ENCODE measurements around the gene MTOR. TPM values are rescaled to one million over a fixed set of nuclear protein-coding genes. Genes with fewer than 3 reads are reported as not detected.
"Not testable (repeated sequence)": the region's sequence is repeated elsewhere in the genome, so short reads cannot be mapped to it uniquely, and the experiment has no call there.

Gene MTOR
- total and polyA plus RNA-seq, 5 experiments from 2014 or later, result 3.5 to 45.9 (median 7.2) TPM

DNA sequence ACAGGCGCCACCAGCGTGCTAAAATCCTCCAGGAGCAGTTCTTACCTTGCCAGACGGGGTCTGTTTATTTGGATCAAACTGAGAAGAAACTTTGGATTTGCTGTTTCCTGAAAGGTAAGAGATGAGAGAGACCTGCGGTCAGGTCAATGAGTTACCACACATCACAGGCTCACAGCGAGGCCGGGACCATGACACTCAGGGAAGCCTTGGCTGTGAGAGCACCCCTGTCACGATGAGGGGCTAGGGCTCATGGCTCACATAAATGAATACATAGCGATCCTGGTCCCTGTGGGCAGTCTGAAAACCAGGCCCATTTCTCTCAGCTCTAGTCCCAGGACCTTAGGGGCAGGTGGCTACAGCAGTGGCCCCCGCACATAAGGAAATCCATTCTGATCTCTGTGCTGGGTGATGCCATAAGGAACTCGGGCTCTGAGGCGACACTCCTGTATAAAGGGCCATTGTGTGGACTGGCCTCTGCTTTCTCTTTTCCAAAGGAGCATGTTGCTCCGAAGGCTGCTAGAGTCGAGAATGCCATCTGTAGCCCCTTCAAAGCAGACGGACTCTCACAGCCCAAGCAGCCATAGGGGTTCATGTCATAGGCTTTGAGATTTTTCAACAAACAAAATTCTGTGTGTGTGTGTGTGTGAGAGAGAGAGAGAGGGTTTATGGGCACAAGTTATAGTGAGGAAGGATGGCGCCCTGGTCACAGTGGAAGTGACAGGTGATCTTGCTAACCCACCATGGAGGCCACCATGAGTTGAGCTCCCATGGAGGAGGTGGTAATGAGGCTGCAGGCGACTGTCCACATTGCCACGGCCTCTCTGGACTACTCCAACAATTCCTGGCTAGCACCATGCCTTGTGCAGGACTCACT, 193.5 kb downstream of the MTOR start:
- peak in 1 of 10 donors; percentile 9 for DNase-seq
- Mint-ChIP-seq H3K4me3 (no peak overlapping the region), H3K27ac (peak overlapping the region in 3 of 10 donors; percentile 18 to 68 (median 32)), H3K4me1 (peaks cover 0 to 9% (median 5%) of the 10 kb centered on the region in 4 donors), H3K9me3 (no peaks in the 10 kb centered on the region), H3K36me3 (peaks cover 0 to 72% (median 26%) of the 10 kb centered on the region in 3 donors), H3K27me3 (no peaks in the 10 kb centered on the region)
- POLR2A ChIA-PET, result interaction anchor here (0.6 to 1.0 kb wide), 2 partner anchors 8 to 68 kb away, joined by 3 read pairs; no protein-coding TSS in a partner anchor
- ATAC-seq, result no peak

DNA sequence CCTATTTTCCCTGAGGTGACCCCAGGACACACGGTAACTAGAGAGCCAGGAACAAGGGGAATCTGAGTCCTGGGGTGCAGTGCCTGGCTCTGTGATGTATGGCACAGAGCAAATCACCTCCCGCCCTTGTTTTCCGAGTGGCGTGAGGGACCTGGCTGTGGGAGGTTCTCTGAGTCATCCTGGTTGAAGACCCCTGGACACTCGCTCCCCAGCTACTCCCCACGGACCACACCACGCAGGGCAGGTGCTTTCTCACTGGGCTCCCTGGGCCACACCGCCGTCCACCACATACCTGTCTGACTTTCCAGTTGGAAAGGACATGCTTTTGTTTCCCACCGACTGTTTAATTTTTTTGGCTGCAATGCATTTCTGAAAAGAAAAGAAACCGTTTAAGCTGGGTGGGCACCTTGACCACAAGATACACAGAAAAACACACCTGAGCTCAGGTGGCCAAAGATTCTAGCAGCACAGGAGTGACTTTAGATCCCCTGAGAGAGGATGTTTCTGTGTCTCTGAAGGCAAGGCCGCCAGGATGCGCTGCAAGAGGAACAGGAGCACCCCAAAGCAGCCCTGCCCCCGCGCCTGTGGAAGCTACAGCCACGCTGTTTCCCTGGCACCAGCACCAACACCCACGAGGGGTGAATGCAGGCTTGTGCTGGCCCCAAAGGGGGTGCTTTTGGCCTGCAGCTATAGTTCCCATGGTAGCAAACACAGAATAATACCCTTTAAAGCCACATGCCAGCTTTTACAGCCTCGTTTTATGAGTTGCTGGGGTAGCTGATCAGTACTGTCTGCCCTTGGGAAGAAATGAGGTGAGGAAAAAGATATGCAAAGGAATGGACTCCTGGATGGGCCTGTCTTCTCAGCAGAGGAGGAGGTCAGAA, 194.4 kb downstream of the MTOR start:
- H3K4me3 Mint-ChIP-seq, result no peak overlapping the region
- POLR2A ChIA-PET, result interaction anchor here (0.6 to 1.0 kb wide), 2 partner anchors 19 to 69 kb away, joined by 3 to 4 read pairs; no protein-coding TSS in a partner anchor
- no peaks in the 10 kb centered on the region for H3K9me3 Mint-ChIP-seq
- DNase-seq, result no peak
- peaks cover 0 to 73% (median 26%) of the 10 kb centered on the region in 3 donors for H3K36me3 Mint-ChIP-seq
- H3K4me1 Mint-ChIP-seq, result peaks cover 6 to 14% (median 8%) of the 10 kb centered on the region in 4 donors
- no peak for ATAC-seq
- no peaks in the 10 kb centered on the region for H3K27me3 Mint-ChIP-seq
- peak overlapping the region in 3 of 10 donors; percentile 18 to 55 (median 43) for H3K27ac Mint-ChIP-seq

DNA sequence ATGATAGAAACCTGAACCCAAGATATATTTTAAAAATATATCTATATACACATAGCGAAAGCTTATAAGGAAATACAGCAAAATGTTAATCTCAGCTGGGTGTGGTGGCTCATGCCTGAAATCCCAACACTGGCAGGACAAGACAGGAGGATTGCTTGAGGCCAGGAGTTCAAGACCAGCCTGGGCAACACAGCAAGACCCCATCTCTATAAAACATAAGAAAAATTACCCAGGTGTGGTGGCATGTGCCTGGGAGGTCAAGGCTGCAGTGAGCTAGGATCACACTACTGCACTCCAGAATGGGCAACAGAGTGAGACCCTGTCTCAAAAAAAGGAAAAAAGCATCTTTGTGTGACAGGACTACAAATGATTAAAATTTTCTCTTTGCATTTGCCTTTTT, 196.6 kb downstream of the MTOR start:
- Mint-ChIP-seq H3K36me3 (peaks cover 0 to 53% (median 26%) of the 10 kb centered on the region in 3 donors), H3K9me3 (no peaks in the 10 kb centered on the region), H3K27me3 (no peaks in the 10 kb centered on the region)

DNA sequence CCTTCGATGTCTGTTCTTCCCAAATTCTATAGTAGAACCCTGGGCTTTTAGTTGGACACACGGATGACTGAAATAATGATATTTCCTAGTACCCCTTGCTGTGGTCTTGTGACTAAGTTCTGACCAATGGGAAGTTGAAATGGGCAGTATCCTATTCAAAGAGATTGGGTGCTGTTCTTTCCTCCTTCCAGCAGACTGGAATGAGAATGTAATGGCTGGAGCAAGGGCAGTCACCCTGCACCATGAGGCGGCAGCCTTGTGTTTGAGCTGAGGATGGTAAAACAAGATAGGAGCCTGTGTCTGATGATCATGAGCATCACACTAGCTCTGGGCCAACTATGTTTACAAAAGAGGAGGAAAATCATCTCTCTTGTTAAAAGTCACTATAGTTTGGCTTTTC, 197.4 kb downstream of the MTOR start:
- ATAC-seq (no peak), DNase-seq (no peak)
- Mint-ChIP-seq H3K27ac (peak overlapping the region in 3 of 10 donors; percentile 4 to 68 (median 27)), H3K9me3 (no peaks in the 10 kb centered on the region), H3K4me1 (peaks cover 11 to 31% (median 23%) of the 10 kb centered on the region in 4 donors), H3K4me3 (no peak overlapping the region), H3K27me3 (no peaks in the 10 kb centered on the region), H3K36me3 (peaks cover 0 to 46% (median 26%) of the 10 kb centered on the region in 3 donors)
- POLR2A ChIA-PET, result no interaction called here

More for the DNA sequence above, 196.6 kb downstream of the MTOR start:
- no peak for DNase-seq
- no peak for ATAC-seq
- Mint-ChIP-seq H3K27ac (peak overlapping the region in 1 of 10 donors; percentile 40), H3K4me1 (peaks cover 9 to 25% (median 18%) of the 10 kb centered on the region in 4 donors), H3K4me3 (no peak overlapping the region)
- POLR2A ChIA-PET, result no interaction called here

DNA sequence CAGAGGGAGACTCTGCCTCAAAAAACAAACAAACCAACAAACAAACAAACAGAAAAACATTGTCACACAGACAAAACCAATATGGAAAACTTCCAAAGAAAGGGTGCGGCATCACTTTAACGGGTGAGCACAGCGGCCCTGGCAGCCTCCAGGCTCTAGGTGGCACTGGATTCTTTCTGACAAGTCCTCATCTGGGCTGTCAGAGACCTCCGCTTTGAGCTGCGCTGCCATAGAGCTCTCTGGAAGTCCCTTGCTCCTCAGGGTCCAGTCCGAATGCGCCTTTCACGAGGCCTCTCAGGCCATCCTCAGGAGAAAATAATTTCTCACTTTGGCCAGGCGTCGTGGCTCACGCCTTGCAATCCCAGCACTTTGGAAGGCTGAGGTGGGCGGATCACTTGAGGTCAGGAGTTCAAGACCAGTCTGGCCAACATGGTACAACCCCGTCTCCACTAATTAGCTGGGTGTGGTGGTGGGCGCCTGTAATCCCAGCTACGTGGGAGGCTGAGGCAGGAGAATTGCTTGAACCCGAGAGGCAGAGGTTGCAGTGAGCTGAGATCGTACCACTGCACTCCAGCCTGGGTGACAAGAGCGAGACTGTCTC, 198.3 kb downstream of the MTOR start:
- peak overlapping the region in 4 of 10 donors; percentile 18 to 94 (median 84) for H3K27ac Mint-ChIP-seq
- H3K4me3 Mint-ChIP-seq, result not testable (repeated sequence)

DNA sequence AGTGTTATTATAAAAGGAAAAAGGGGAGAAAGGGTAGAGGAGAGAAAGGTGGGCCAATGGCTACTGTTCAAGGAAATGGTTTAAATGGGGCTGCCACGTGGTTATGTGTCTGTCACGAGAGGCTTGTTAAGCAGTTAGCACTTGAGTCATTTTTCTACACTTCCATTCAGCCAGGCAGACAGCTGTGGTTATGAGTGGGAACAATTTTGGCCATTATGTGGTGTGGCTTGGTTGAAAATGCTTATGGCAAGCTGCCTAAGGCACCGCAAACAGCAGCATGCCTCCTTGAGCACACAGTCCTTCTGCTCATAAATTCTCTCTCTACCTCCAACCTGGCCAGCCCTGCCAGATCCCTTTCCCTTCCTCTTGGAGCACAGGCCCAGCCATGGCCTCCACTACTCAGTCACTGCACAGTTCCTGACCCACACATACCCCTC, 199.4 kb downstream of the MTOR start:
- POLR2A ChIA-PET, result interaction anchor here (0.7 kb wide), 2 partner anchors 45 to 739 kb away, joined by 3 to 4 read pairs; no protein-coding TSS in a partner anchor
- peak overlapping the region; percentile 34 to 94 (median 84) for H3K27ac Mint-ChIP-seq
- H3K4me1 Mint-ChIP-seq, result peaks cover 15 to 40% (median 32%) of the 10 kb centered on the region in 4 donors
- DNase-seq, result no peak
- H3K36me3 Mint-ChIP-seq, result peaks cover 0 to 30% (median 18%) of the 10 kb centered on the region in 3 donors
- H3K4me3 Mint-ChIP-seq, result peak overlapping the region in 3 of 10 donors; percentile 36 to 57 (median 46)
- ATAC-seq, result no peak
- no peaks in the 10 kb centered on the region for H3K27me3 Mint-ChIP-seq
- H3K9me3 Mint-ChIP-seq, result no peaks in the 10 kb centered on the region

More for the DNA sequence above, 198.3 kb downstream of the MTOR start:
- DNase-seq, result peak in 1 of 10 donors; percentile 13
- H3K4me1 Mint-ChIP-seq, result peaks cover 11 to 34% (median 25%) of the 10 kb centered on the region in 4 donors
- H3K27me3 Mint-ChIP-seq, ATAC-seq, POLR2A ChIA-PET, H3K9me3 Mint-ChIP-seq: not testable (repeated sequence)
- H3K36me3 Mint-ChIP-seq, result peaks cover 0 to 36% (median 20%) of the 10 kb centered on the region in 3 donors

DNA sequence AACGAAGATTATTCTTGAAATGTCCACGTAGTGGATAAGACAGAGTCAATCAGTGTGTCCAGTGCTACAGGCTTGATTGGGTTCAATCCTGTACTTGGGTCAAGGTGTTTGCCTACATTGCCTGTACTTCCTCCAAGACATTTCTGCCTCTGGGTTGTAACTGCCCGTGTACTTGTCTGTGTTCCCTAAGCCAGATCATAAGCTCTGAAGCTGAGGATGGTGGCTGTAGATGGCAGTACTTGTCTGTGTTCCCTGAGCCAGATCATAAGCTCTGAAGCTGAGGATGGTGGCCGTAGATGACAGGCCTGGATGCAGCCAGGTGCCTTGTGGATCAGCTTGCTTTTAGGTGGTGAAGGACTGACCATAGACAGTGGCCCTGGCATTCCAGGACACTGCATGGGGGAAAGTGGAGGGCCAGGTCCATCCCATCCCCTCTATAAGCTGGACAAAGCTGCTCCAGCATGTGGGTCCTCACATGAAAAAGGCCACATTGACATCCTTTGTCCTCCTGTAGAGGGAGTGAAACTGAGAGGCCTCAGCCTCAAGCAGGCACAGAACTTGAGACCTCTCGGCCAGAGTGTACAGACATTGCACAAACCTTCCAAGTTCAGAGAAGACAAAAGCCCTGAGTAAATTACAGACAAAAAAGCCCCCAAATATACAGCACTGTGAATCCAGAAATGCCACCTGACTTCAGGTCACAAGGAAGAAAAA, 200.5 kb downstream of the MTOR start:
- Mint-ChIP-seq H3K4me3 (peak overlapping the region in 9 of 10 donors; percentile 32 to 94 (median 93)), H3K27me3 (no peaks in the 10 kb centered on the region), H3K36me3 (peaks cover 0 to 34% (median 18%) of the 10 kb centered on the region in 3 donors), H3K9me3 (no peaks in the 10 kb centered on the region), H3K27ac (peak overlapping the region in 9 of 10 donors; percentile 79 to 97 (median 93)), H3K4me1 (peaks cover 15 to 41% (median 33%) of the 10 kb centered on the region in 4 donors)
- POLR2A ChIA-PET, result interaction anchor here (0.5 to 3.0 kb wide), 11 partner anchors 8 to 848 kb away, joined by 3 to 29 read pairs (median 7); partner anchors contain the start of genes EXOSC10 and TARDBP
- DNase-seq (no peak), ATAC-seq (no peak)

DNA sequence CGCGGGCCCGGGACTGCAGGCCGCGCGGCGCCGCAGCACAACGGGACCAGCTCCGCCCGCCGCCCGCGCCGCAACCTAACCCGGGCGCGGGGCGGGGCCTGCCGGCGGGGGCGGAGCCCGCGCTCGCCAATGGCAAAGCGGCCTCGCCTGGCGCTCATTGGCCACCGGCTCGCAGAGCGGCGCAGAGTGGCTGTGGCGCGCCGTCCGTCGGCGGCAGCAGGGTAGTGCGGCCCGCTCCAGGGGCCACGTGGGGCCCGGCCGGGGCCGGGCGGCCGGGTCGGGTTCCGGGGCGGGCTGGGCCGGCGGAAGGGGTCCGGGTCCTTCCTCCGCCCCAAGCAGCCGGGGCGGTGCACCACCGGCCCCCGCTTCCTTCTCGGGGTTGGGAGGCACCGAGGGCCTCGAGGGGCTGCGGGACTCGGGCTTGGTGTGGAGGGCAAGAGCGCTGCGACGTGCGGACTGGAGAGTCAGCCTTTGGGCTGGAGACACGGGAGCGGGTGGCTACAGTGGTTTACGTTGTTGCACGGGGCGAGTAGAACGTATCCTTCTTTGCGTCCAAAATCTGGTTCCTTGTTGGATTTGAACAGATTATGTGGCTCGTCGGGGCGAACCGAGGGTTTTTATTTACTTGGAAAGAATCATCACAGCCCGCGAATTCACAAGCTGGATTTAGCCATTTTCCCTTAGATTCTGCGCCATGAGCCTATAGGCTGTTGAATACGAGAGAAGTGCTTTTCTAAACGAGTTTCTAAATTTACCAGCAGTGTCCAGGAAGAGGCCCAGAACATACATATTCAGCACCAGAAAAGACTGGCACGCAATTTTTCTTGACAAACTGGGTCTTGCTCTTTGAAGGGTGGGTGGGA, 202.2 kb downstream of the MTOR start, which contains the start of gene SRM:
Gene SRM (minus strand): TSS at position 51 of the 863 bp plus-strand sequence. CDS start 75 bp downstream, outside the sequence.
- peak within 1 kb of the TSS; percentile 89 to 97 (median 94) for H3K27ac Mint-ChIP-seq
- ATAC-seq (peak; percentile 92 to 93), DNase-seq (peak; percentile 84 to 96 (median 89))
- H3K9me3 Mint-ChIP-seq, result no peaks in the 10 kb centered on the region
- no peaks in the 10 kb centered on the region for H3K27me3 Mint-ChIP-seq
- peaks cover 15 to 41% (median 33%) of the 10 kb centered on the region in 4 donors for H3K4me1 Mint-ChIP-seq
- peak within 1 kb of the TSS; percentile 90 to 95 (median 94) for H3K4me3 Mint-ChIP-seq
- peaks cover 0 to 26% (median 4%) of the 10 kb centered on the region in 3 donors for H3K36me3 Mint-ChIP-seq
- POLR2A ChIA-PET, result interaction anchor here (0.5 to 3.0 kb wide), 16 partner anchors 8 to 754 kb away, joined by 3 to 29 read pairs (median 4); partner anchors contain the start of genes EXOSC10, FBXO44, MTOR and TARDBP

DNA sequence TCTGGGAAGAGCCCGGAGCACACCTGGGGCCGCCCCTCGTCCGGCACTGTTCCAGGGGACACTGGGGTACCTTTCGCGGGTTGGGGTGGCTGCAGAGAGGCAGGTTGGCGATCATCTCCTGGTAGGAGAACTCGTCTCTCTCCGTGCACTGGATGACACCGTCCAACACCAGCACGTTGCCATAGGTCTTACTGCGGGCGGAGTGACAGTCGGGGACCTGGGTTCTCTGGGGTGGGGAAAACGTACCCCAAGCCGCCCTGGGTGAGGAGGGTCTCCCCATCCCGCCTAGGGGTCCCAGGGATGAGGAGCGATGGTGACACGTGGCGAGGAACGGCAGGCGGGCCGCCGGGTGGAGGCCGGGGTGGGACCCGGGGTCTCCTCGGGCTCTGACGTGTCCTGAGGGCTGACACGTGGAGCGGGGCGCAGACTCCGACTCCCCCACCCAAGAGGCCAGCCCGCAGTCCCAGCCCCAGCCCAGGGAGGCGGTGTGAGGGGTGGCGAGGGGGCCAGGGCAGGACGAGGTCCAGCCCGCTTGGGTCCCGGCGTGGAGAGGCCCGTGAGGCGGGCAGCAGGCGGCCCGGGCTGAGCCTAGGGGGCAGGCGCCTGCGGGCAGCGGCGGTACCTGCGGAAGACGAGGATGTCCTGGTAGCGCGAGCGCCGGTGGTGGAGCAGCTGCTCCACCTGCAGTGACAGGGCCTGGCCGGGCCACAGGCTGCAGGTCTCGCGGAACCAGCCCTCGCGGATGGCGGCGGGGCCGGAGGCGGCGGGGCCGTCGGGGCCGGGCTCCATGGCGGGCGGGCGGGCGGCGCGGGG, 203.0 kb downstream of the MTOR start:
- Mint-ChIP-seq H3K36me3 (peaks cover 0 to 29% (median 0%) of the 10 kb centered on the region in 3 donors), H3K9me3 (no peaks in the 10 kb centered on the region), H3K4me3 (peak overlapping the region; percentile 85 to 95 (median 93)), H3K27me3 (no peaks in the 10 kb centered on the region), H3K4me1 (peaks cover 16 to 41% (median 33%) of the 10 kb centered on the region in 4 donors), H3K27ac (peak overlapping the region; percentile 57 to 94 (median 88))
- POLR2A ChIA-PET, result interaction anchor here (0.5 to 3.0 kb wide), 10 partner anchors 23 to 754 kb away, joined by 3 to 29 read pairs (median 4); partner anchors contain the start of genes EXOSC10, FBXO44, MTOR and TARDBP
- peak in 1 of 2 donors; percentile 29 for ATAC-seq
- peak in 1 of 10 donors; percentile 6 for DNase-seq

Data from naive thymus-derived CD8-positive, alpha-beta T cell (primary cell).